Stimulated activated CD8-positive, alpha-beta memory T cell treated with anti-CD3 and anti-CD28 coated beads, Interleukin-12 subunit alpha, Interleukin-12 subunit beta, amount 100 ng/mL, for 1 hour (primary cell): Measurements from ENCODE around the gene MT1A.

Source experiments
- DNase-seq: peaks from one replicate; pipeline ENCODE4 v3.0.0-alpha.2; 2020; ENCODE audit warnings: low read depth

MT1A gene

DNA sequence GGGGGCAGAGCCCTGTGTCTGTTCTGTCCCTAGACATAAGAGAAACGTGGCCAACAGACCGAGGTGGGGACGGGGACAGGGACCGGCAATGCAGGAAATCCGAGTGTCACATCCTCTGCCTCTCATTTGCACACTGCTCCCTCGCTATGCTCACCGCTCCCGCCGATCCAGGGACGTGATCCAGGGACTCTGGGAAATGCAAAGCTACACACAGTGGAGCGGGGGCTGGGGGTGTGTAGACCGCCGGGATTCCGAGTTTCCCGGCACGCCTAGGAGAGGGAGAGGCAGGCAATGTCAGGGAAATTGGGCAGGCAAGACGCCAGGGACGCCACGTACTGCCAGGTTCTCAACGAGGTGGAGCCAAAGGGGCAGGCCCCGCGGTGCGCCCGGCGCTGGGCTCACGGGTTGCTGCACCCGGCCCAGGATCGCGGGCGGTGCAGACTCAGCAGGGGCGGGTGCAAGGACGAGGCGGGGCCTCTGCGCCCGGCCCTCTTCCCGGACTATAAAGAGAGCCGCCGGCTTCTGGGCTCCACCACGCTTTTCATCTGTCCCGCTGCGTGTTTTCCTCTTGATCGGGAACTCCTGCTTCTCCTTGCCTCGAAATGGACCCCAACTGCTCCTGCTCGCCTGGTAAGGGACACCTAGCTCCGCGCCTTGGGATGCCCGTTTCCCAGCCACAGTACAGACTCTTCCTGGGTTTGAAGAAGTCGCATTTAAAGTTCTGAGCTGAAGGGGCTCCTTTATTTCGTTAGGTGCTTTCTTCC, 43.7 kb downstream of the MT1A start, which contains the start of gene MT1X:
Gene MT1X, plus strand, starts transcription at position 532 of the 764 bp plus-strand sequence. Its CDS starts 71 bp downstream, at position 603.
- DNase-seq, result peak; percentile 76

DNA sequence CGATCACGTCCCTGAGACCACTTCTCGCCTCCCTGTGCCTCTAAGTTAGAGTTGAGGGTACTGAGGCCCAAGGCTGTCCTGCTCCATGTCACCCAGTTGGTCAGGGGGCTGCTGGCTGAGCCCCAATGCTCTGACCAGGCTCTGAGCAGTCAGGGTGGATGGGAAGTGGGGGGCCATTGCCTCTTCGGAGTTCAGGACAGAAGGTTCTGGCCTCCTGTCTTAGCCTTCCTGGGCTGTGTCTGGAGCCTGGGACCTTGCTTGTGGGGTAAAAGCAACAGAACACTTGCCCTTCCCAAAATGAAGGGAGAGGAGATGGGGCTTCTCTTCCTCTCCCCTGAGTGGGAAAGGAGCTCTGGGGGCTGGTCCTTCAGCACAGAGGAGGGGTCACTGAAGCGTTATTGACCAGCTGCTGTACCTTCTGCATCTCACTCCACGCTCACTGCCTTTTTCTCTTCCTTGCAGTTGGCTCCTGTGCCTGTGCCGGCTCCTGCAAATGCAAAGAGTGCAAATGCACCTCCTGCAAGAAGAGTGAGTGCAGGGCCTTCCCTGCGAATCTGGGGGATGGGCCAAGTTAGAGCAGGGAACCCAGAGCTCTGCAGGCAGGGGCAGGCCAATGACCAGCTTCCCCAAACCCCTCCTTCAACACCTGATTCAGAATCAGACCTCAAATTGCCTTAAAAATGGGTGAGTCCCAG, 44.4 kb downstream of the MT1A start:
- no peak for DNase-seq

DNA sequence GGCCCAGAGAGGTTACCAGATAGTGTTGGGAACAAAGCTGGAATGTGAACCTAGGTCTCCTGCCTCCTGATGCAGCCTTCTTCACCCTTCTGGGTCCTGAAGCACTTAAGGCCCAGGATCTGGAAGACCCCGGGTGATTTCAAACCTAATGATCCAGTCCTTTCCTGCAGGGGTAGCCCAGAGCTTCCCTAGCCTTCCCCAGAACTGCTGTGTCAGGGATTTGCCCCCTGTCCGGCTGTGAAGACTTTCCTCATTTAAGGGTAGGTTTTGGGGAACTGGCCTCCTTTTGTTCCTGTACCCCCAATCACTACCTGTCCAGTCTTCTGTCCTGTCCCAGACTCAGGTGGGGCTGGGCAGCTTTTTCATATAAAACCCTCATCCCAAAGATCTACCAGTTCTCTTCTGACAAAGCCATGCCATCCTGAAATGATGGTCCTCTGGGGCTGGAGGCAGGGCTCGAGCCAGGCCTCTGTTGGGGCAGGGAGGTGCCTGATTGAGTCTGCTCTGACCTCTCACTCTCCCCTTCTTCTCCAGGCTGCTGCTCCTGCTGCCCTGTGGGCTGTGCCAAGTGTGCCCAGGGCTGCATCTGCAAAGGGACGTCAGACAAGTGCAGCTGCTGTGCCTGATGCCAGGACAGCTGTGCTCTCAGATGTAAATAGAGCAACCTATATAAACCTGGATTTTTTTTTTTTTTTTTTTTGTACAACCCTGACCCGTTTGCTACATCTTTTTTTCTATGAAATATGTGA, 45.1 kb downstream of the MT1A start:
- no peak for DNase-seq

DNA sequence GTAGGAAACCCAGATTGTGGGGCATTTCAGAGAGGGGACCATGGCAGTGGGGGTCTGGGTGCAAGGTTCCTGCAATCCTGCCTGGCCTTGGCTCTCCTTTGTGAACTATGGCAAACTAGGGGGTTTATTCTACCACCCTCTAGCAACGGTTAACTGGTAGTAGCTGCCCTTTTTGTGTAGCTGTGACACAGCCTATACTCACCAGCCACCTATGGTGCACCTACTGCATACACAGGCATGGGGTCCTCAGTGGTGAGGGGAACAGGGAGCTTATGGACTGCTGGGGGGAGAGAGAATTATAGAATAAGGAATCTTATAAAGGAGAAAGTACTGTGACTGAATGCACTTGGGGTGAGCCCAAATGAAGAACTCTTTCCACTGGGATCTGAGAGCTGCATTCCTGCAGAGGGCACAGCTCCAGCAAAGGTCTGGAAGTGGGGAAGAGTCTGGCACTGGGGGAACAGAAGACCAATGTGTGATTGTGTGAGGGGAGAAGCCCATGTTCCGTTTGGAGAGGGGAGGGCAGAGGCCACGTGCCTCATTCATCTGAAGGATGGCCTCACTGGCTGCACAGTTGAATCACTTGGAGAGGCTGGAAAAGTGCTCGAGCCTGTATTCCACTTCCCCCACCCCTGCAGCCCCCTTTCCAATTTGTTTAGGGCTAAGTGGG, 45.9 kb downstream of the MT1A start:
- DNase-seq, result no peak

DNA sequence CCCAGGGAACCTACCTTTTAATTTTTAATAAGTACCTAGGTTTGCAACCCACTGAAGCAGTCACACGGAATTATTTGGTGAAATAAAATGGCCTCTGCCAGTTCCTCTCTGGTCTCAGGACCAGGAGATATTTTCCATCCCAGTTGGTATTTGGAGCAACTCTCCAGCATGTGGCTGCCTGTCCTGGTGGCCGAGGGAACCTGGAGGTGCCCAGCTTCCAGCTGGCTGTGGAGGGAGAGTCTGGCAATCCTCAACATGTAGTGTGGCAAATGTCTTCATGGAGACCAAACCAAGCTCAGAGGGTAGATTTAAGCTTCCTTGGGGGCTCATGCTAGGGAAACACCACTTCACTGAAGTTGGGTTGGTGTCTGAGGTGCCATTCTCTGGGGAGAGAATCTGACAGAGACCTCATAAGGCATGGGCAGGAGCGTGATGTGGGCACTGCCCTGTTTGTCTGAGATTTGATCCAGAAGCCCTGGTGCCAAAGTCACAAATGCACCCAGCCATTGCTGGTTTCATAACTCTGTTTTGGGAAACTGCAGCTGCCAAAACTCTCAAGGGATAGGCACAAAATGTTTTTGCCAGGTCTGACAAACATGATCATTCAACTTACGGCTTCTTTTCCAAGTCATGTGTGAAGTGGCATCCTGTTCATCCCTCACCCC, 46.6 kb downstream of the MT1A start:
- no peak for DNase-seq

DNA sequence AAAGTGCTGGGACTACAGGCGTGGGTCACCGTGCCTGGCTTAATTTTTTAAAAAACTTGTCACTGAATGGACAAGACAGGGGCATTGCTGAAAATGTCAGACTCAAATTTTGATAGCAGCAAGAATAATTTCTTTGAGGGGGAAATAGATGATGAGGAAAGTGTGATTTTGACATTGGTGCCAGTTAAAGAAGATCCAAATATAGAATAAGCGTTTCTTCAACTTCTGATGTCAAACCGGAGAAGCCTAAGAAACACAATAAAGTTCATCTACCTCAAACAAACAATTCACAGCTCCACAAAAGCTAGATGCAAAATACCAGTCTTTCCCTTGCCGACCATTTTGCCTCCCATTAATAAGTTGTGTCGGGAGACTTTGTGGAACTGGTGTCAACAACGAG, 48.3 kb downstream of the MT1A start:
- DNase-seq, result no peak

DNA sequence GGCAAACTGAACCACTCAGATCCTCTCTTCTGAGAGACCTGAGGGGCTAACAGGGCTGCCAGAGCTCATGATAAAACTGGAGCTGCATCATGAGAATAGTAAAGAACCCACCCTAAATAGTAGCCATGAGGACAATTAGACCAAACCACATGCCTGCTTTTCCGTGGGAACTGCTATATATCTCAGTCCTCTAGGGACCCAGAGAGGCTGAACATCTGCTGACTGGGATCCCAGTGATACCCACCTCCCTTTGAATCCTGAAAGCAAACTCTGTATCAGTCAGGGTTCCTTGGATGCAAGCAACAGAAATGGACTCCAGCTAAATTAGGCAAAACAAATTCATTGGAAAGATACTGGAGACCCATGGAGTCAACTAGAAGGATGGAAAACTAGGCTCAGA, 50.3 kb downstream of the MT1A start:
- DNase-seq, result no peak

DNA sequence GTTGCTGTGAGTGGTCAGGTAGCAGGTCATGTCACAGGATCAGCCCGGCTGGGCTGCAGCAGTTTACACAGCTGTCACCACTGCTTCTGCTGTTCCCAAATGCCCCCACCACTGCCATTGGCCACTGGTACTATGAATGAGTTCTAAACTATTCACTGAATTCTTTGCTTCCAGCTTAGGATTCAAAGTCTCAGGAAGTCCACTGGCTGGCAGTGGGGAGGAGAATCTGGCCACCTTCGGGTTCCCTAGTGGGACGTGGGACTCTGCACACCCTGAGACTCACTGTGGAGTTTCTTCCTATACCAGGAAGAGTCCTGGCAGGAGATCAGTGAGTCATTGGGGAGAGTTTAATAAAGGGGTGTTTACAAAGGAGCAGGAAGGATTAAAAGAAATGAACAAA, 50.7 kb downstream of the MT1A start:
- DNase-seq, result no peak
